SIG-M5 treated with dmso at 0.1 percent for 504 hours (cell line): ENCODE data around the gene SLC41A2.
"Not testable (repeated sequence)": the region's sequence is repeated elsewhere in the genome, so short reads cannot be mapped to it uniquely, and the experiment has no call there.

Experiments
- DNase-seq: peaks from one replicate; lab custom pipeline; 2025; ENCODE audit not compliant: unreplicated experiment; lab: John Stamatoyannopoulos, UW

SLC41A2 gene, protein sequence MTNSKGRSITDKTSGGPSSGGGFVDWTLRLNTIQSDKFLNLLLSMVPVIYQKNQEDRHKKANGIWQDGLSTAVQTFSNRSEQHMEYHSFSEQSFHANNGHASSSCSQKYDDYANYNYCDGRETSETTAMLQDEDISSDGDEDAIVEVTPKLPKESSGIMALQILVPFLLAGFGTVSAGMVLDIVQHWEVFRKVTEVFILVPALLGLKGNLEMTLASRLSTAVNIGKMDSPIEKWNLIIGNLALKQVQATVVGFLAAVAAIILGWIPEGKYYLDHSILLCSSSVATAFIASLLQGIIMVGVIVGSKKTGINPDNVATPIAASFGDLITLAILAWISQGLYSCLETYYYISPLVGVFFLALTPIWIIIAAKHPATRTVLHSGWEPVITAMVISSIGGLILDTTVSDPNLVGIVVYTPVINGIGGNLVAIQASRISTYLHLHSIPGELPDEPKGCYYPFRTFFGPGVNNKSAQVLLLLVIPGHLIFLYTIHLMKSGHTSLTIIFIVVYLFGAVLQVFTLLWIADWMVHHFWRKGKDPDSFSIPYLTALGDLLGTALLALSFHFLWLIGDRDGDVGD

GRCh38 chr12:104958001-104958804, at the start of gene SLC41A2:
SLC41A2 (minus strand) TSS chr12:104958290; CDS start chr12:104928527, 29,763 bp downstream.
- peak; percentile 52 for DNase-seq

DNA sequence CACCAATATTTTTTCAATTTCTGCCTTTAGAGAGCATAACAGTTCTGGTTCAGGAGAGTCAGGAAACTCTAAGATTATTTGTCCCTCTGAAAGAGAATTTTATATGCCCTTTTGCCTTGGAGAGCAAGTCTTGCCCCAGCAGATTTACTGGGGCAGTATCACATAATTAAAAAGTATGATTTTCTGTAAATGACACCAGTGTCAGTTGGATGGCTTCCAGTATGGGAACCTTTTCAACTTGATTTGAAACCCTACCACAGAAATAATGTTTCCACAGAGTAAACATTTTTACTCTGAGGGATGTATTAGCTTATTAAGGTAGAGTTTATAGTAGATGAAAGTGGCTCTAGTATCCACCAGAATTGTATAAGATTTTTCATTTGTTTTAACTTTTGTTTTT, 43.4 kb upstream of the SLC41A2 start:
- no peak for DNase-seq

DNA sequence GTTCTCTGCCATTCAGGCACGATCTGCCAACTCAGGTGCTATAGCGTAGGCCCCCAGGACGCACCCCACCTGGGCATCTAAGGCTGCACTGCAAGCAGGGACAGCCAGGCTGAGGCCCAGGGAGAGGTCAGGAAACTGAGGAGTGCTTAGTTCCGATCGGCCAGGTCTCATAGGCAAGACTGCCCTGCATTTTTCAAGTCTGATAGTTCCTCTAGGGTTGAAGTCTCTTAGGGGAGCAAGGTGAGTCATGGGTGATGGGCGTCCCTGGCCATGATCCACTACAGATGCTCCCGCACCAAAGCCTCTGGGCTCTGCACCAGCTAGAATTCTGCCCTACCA, 41.2 kb upstream of the SLC41A2 start:
- DNase-seq, result no peak

GRCh38 chr12:104998423-104999346, 40.6 kb upstream of the SLC41A2 start:
- DNase-seq, result no peak

DNA sequence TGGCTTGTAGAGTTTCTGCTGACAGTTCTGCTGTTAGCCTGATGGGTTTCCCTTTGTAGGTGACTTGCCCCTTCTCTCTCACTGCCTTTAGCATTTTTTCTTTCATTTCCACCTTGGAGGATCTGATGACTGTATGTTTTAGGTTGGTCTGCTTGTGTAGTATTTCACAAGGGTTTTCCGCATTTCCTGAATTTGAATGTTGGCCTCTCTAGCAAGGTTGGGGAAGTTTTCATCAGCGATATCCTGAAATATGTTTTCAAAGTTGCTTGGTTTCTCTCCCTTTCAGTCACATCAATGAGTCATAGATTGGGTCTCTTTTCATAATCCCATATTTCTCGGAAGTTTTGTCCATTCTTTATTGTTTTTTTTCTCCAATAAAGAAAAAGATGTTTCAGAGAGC, 39.5 kb upstream of the SLC41A2 start:
- no peak for DNase-seq

DNA sequence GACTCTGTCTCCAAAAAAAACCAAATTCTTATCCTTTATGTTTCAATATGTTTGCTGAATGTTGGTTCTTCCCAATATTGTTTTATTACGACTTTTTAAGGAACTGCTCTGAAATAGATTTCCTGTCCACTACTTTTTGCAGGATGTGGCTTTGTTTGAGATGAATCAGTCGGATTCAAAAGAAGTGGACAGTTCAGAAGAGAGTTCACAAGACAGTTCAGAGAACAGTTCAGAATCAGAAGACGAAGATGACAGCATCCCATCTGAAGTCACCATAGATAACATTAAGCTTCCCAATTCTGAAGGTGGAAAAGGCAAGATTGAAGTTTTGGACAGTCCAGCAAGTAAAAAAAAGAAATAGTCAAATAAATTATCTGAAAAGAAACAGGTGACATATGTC, 36.2 kb upstream of the SLC41A2 start:
- no peak for DNase-seq

- no peak for DNase-seq
Measured at GRCh38 chr12:104991565-104992128, 33.6 kb upstream of the SLC41A2 start.

DNA sequence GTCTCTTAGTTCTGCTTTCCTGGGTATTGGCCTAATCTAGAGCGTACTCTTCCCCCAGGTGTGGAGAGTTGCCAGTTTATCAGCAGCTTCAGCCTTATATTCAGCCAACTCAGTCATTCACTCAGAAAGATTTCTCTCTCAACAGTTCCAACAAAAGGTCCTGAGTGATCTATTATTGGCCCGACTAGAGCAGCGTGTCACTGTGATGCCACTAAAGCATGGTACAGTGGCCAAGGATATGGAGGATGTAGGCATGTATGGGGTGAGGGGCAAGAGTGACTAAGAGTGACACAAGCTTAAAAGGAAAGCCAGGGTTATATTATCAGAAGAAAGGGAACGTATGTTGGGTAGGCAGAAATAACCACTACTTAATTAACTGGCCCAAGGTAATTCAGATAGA, 32.9 kb upstream of the SLC41A2 start:
- DNase-seq, result no peak

DNA sequence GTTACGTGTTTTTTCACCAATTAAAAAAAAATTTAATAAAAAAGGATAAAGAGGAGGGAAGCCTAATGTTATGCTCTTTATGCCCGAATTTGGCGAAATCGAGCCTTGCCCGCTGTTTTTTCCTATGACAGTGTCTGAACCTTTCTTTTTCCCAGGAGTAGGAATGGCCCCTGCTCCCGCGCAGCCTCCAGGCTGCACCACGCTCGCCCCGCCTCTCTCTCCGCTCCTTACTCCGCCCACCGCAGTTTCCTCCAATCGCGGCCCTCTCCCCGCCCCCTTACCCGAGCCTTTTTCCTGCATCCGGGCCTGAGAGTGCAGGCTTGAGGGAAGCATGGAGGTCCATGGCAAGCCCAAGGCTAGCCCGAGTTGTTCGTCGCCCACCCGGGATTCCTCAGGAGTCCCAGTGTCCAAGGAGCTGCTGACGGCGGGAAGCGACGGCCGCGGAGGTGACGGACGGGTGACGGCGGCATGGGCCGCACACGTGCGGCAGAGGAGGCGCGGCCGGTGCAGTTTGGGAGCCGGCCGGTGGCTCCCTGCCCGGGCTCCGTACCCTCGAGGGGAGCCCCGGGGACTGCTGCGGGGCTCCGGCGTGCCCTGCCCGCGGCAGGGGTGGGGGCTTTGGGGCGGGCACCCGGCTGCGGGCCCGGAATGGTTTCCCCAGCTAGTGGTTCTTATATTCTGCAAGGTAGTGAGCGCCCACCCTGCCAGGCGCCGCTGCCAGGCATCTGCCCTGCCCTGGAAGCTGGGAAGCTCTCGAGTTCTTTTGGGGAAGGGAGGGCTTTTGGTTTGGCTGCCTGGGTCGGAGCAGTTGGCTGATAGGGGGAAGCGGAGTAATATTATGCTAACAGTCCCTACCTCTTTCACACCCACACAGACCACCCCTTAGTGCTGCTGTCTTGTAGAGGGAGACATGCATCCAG, 28.2 kb upstream of the SLC41A2 start, which contains the start of gene NOPCHAP1:
NOPCHAP1 (plus strand) TSS at position 295 of the 920 bp plus-strand sequence; CDS start at position 332, 37 bp downstream.
- DNase-seq, result peak; percentile 88

DNA sequence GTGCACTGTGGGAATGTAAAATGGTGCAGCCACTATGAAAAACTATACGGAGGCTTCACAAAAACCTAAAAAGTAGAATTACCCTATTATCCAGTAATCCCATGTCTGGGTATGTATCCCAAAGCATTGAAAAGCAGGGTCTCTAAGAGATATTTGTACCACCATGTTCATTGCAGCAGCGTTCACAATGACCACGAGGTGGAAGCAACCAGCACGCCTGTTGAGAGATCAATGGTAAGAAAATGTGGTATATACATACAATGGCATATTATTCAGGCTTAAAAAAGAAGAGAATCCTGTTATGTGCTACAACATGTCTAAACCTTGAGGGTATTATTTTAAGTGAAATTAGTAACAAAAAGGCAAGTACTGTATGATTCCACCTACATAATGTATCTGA, 27.1 kb upstream of the SLC41A2 start:
- DNase-seq, result no peak

DNA sequence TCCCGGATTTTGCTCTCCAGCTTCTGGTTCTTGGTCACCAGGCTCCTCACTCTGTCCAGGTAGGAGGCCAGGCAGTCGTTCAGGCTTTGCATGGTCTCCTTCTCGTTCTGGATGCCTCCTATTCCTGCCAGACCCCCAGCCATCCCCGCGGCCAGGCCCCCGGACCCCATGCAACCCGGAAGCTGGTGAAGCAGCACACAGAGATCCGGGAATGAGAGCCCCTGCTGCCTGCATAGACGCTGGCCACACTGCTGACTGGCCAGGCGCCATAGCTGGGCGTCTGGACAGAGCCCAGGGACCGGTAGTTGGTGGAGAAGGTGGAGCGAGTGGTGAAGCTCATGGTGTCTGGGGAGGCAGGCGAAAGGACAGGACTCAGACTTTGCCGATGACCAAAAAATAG, 19.6 kb upstream of the SLC41A2 start:
- DNase-seq, result not testable (repeated sequence)

DNA sequence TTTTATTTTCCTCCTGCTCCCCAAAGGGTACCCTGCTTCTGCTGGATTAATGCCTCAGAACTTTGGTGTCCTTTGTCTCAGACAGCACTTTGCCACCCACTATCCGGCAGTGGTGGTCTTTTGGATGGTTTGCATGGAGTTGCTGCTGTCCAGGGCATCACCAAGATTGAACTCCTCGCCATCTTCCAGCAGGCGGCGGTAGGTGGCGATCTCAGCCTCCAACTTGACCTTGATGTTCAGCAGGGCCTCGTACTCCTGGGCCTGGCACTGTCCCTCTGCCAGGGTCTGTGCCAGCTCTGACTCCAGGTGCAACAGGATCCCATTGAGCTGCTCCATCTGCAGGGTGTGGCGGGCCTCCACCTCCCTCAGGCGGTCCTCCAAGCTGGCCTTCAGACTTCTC, 18.6 kb upstream of the SLC41A2 start:
- DNase-seq, result no peak

GRCh38 chr12:104975587-104976343, 17.7 kb upstream of the SLC41A2 start:
- peak; percentile 53 for DNase-seq

DNA sequence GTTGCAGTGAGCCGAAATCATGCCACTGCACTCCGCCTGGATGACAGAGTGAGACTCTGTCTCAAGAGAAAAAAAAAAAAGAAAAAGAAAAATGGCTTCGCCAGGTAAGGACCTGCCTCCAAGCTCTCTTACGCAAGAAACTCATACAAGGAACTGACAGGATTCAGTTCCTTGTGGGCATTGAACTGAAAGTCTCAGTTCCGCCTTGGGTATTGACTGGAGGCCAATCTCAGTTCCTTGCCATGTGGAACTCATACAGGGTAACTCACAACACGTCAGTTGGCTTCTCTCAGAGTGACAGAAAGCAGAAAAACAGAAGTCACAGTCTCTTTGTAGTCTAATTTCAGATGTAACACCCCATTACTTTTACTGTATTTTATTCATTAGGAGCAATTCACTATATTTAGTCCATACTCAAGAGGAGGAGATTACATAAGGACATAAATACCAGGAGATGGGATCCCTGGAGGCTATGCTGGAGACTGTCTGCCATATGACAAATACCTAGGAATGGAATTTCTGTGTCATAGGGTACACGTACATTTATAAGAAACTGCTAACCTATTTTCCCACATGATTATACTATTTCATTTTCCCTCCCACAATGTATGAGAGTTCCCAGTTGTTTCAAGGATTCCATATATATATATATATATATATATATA, 16.7 kb upstream of the SLC41A2 start:
- peak; percentile 93 for DNase-seq

GRCh38 chr12:104973250-104973649, 15.2 kb upstream of the SLC41A2 start:
- DNase-seq, result no peak

DNA sequence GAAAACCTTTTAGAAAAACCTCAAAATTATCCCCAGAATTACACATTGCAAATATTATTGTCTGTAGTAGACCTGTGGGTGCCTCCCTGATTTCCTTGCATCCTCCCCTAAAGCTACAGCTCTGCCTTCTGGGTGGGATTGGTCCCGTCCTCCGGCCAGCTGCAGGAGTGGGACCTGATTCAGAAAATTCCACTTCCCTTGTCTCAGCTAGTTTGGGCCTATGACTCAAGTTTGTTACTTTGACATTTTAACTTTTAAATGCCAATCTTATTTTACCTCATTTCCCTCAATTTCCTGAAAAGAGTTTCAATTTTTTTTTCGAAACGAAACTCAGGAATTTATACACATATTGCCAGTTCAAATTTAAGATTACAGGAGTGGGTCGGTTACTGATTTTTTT, 13.2 kb upstream of the SLC41A2 start:
- DNase-seq, result no peak

DNA sequence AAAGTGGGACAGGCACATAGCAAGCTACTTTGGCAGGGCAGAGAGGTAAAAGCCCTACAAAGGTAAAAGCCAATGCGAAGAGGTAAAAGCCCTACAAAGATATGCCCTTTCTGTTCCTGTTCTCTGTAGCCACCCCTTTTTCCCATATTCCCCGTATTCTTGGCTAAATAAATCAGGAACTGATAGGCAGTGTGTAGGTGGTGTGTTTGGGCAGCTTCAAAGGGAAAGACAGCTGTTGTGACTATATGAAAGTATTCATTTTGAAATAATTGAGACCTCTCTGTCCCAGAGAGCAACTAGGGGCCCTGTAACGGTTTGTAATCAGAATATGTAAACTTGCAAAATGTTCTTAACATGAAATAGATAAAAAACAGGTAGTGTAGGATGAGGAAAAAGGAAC, 11.3 kb upstream of the SLC41A2 start:
- DNase-seq, result no peak

DNA sequence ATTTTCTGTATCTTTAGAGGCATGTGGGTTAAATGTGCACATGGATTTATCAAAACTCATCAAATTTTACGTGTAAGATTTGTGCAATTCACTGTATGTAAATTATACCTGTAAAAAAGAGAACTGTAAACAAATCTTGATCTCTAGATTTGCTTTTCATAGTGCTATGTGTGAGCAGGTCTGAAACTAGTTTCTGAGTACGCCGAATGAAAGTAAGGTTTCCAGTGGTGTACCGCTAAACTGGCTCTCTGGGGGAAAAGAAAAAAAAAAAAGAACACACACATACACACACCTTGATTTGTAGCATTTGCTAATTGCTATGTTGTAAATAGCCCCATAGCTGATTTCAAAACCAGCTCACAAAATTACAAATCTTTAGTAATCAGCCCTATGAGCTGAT, 8.6 kb upstream of the SLC41A2 start:
- no peak for DNase-seq
